ENCODE results near the gene YBEY.

- TF ChIP-seq, protein P1, sequence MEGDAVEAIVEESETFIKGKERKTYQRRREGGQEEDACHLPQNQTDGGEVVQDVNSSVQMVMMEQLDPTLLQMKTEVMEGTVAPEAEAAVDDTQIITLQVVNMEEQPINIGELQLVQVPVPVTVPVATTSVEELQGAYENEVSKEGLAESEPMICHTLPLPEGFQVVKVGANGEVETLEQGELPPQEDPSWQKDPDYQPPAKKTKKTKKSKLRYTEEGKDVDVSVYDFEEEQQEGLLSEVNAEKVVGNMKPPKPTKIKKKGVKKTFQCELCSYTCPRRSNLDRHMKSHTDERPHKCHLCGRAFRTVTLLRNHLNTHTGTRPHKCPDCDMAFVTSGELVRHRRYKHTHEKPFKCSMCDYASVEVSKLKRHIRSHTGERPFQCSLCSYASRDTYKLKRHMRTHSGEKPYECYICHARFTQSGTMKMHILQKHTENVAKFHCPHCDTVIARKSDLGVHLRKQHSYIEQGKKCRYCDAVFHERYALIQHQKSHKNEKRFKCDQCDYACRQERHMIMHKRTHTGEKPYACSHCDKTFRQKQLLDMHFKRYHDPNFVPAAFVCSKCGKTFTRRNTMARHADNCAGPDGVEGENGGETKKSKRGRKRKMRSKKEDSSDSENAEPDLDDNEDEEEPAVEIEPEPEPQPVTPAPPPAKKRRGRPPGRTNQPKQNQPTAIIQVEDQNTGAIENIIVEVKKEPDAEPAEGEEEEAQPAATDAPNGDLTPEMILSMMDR (IDR thresholded peaks at IDR 0.05; ENCODE audit: borderline replicate concordance, extremely low read depth, low read length, poor library complexity, severe bottlenecking) = no peak
- no peak for TF ChIP-seq EZH2 (IDR thresholded peaks at IDR 0.05; ENCODE audit: borderline replicate concordance, low read depth, low read length, severe bottlenecking)
Measured at GRCh38 chr21:46284077-46284644, 2.0 kb upstream of the YBEY start.
